Upper lobe of left lung (tissue), 6 donors: Measurements from ENCODE around the gene BIRC3. TPM values are rescaled to one million over a fixed set of nuclear protein-coding genes. Genes with fewer than 3 reads are reported as not detected.

Experiments
- ATAC-seq, 2 donors: fragments of 200-7000 bp; cut with Tn5 transposase; one replicate each; pipeline ENCODE4 v1.9.1; 2022; ENCODE audit warnings: mild to moderate bottlenecking in 2 of 2, moderate library complexity in 2 of 2; ENCODE audit not compliant: low FRiP score in 2 of 2
- DNase-seq, 2 donors: peaks; one replicate each; pipeline ENCODE4 v3.0.0-alpha.2; 2019 to 2020
- H3K27ac ChIP-seq, 4 donors: fragments of 200-600 bp; sonication (generic); one replicate each; pipeline ENCODE4 v1.5.1; 2016 to 2019
- H3K27me3 ChIP-seq, 4 donors: fragments of 200-600 bp; sonication (generic); one replicate each; pipeline ENCODE4 v1.5.1; 2017 to 2019
- H3K36me3 ChIP-seq, 4 donors: fragments of 200-600 bp; sonication (generic); one replicate each; pipeline ENCODE4 v1.5.1; 2016 to 2019
- H3K4me1 ChIP-seq, 4 donors: fragments of 200-600 bp; sonication (generic); one replicate each; pipeline ENCODE4 v1.5.1; 2018 to 2019
- H3K4me3 ChIP-seq, 4 donors: fragments of 200-600 bp; sonication (generic); one replicate each; pipeline ENCODE4 v1.5.1; 2017 to 2019; ENCODE audit warnings: mild to moderate bottlenecking in 2 of 4, moderate library complexity in 1 of 4
- H3K9me3 ChIP-seq, 4 donors: fragments of 200-600 bp; sonication (generic); one replicate each; pipeline ENCODE4 v1.5.1; 2018 to 2019
- CTCF ChIP-seq, 6 experiments: fragments of 450-650 bp in 4 of 6; fragments of 200-600 bp in 2 of 6; sonication (generic) in 2 of 6; IDR thresholded peaks; one replicate each; pipeline ENCODE4 v1.5.1; 2016 to 2019; ENCODE audit warnings: antibody characterized with exemption in 6 of 6
- EP300 ChIP-seq, 4 donors: sonication (generic); formaldehyde crosslinking; IDR thresholded peaks; one replicate each; pipeline ENCODE4 v1.5.1; 2017; ENCODE audit warnings: antibody characterized with exemption in 4 of 4, control low read depth in 2 of 4
- POLR2A ChIP-seq, 4 donors: fragments of 450-650 bp; IDR thresholded peaks; one replicate each; pipeline ENCODE4 v1.5.1; 2016 to 2017; ENCODE audit warnings: antibody characterized with exemption in 4 of 4, mild to moderate bottlenecking in 2 of 4
- POLR2AphosphoS5 ChIP-seq, 2 donors: sonication (generic); formaldehyde crosslinking; IDR thresholded peaks; one replicate each; pipeline ENCODE4 v1.5.1; 2017; ENCODE audit warnings: antibody characterized with exemption in 2 of 2
- WGBS, 2 donors: methylation state at CpG; one replicate each; pipeline ENCODE4 v1.1.5; 2017 to 2018; 5-methylcytosine and 5-hydroxymethylcytosine counted together
- total RNA-seq, 6 donors: library from RNA; depleted of rRNA in 4 of 6; stranded (reverse); fragments of >200 nt in 4 of 6; gene quantifications; one replicate each; pipeline versions ENCODE4 v1.1.0 to v1.2.1, GENCODE V29; 2016 to 2021
- donor health status: DM: no; HTN: no; CAD: no; lungs with moderate emphysema.
- donor health status: DM: no; HTN: yes; CAD: no; lungs with severe emphysema.

BIRC3 gene
- total RNA-seq, result 10 to 100 TPM in 5 of 6 donors, 1 to 10 TPM in 1; 8.8 to 39.5 (median 19.1) TPM

DNA sequence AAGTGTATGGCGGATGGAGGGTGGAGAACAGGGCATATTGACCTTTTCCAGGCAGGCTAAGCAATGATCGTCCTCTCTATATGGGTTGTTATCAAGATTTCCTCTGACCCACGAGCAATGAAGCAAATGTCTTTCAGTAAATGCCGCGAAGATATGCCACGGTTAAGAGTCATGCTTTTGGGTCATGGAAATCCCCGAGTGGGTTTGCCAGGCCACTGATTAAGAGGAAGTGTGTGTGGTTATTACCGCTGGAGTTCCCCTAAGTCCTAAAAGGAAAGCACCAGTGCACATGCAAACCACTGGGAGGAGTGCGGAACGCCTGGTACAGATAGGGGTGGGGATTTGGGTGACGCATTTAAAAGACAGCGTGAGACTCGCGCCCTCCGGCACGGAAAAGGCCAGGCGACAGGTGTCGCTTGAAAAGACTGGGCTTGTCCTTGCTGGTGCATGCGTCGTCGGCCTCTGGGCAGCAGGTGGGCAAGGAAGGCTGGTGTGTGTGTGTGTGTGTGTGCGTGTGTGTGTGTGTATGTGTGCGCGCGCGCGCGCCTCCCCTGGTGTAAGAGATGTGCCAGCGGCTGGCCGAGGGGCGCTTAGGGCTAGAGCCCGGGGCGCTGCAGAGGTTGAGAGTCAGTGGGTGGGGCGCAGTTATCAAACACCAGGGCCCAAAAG is at the start of gene BIRC3:
TSS of gene BIRC3 (plus strand) at position 386 of the 669 bp plus-strand sequence. CDS start 7,026 bp downstream, outside the sequence.
- no peaks in the 10 kb centered on the region for H3K36me3 ChIP-seq
- peaks cover 15 to 56% (median 38%) of the 10 kb centered on the region in 4 donors for H3K4me1 ChIP-seq
- peak; percentile 6 to 82 (median 55) for TF ChIP-seq CTCF (IDR thresholded peaks at IDR 0.05)
- TF ChIP-seq POLR2AphosphoS5 (IDR thresholded peaks at IDR 0.05), result peak; percentile 94 to 97
- TF ChIP-seq POLR2A (IDR thresholded peaks at IDR 0.05), result peak in 3 of 4 donors; percentile 77 to 89 (median 79)
- TF ChIP-seq EP300 (IDR thresholded peaks at IDR 0.05), result peak in 3 of 4 donors; percentile 77 to 97 (median 94)
- peak within 1 kb of the TSS; percentile 5 to 68 (median 53) for H3K4me3 ChIP-seq
- WGBS, 2 donors, result 0 to 1% methylated on average over 31 to 32 of the region's 34 CpGs
- no peaks in the 10 kb centered on the region for H3K9me3 ChIP-seq
- peak within 1 kb of the TSS; percentile 80 to 92 (median 84) for H3K27ac ChIP-seq
- H3K27me3 ChIP-seq, result no peaks in the 10 kb centered on the region
- DNase-seq, result peak; percentile 94 to 96
- ATAC-seq, result peak; percentile 97

DNA sequence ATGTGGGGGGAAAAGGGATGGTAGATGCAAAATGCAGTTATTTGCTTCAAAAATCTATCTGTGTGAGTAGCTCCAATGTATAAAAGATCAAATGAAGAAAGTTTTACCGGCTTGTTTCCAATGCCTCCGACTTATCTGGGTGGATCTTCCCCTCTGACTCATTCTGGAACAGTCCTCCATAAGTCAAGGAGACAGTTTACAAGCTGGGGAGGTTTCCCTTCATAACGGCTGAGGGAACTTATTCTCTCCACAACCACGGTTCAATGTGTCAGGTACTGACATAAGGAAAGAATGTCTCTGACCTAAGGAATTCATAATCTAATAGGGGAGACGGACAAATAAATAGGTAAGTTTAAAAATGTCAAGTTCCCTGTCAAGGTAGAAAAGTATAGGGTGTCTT is 49.7 kb upstream of the BIRC3 start:
- Histone ChIP-seq H3K4me1 (peaks cover 0 to 13% (median 5%) of the 10 kb centered on the region in 4 donors), H3K27me3 (peaks cover 0 to 8% (median 0%) of the 10 kb centered on the region in 4 donors), H3K36me3 (no peaks in the 10 kb centered on the region), H3K4me3 (peak overlapping the region in 1 of 4 donors; percentile 46), H3K9me3 (no peaks in the 10 kb centered on the region), H3K27ac (peak overlapping the region in 3 of 4 donors; percentile 24 to 62 (median 50))
- TF ChIP-seq POLR2AphosphoS5 (IDR thresholded peaks at IDR 0.05), result no peak
- no peak for TF ChIP-seq POLR2A (IDR thresholded peaks at IDR 0.05)
- TF ChIP-seq EP300 (IDR thresholded peaks at IDR 0.05), result no peak
- ATAC-seq, result peak in 1 of 2 donors; percentile 69
- 49 to 57% methylated on average over 5 of the region's 5 CpGs for WGBS, 2 donors
- DNase-seq, result no peak

DNA sequence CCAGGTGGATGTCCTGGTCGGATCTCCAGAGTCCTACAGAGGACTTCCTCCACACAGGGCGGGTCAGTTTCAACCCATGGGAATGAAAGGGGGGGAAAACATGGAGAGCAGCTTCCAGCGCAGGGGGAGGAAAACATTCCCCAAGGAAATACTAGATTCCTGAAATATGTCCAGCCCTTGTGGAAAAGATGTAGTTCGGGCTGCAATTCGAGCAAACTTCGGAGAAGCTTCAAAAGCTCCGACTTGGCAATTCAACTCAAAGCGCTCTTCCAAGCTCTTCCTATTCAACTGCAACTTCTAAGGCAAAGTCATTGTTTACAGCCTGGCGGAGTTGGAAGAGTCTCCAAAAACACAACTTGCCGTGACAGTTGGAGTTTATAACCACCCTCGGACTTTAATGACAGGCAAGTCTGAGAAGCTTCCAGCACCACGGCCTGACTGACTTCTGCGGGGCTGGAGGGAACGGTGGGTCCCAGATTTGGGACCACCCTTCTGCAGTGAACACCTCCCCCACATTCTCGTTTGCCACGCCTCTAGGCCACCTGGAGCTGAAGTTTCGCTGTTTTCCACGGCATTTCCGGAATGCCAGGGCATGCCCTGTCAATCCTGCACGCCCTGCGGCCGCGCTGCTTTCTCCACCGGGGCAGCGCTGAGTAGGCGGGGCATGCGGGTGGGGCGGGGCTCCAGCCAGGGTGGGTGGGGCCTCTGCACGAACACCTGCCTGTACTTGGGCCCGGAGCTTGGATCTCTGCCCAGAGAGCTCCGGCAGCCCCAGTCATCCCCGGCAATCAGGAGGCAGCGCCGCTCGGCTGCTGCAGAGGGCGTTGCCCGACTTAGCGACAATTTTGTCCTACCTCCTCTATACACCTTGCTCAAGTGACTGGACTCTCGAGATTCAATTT is 49.0 kb upstream of the BIRC3 start:
- Histone ChIP-seq H3K4me1 (peaks cover 0 to 13% (median 5%) of the 10 kb centered on the region in 4 donors), H3K27me3 (peaks cover 0 to 8% (median 0%) of the 10 kb centered on the region in 4 donors), H3K9me3 (no peaks in the 10 kb centered on the region), H3K27ac (peak overlapping the region; percentile 2 to 62 (median 37)), H3K4me3 (peak overlapping the region; percentile 10 to 51 (median 38)), H3K36me3 (no peaks in the 10 kb centered on the region)
- 25 to 31% methylated on average over 23 to 39 of the region's 39 CpGs for WGBS, 2 donors
- peak; percentile 94 to 95 for DNase-seq
- ATAC-seq, result peak; percentile 88 to 96
- TF ChIP-seq EP300 (IDR thresholded peaks at IDR 0.05) (no peak), POLR2AphosphoS5 (IDR thresholded peaks at IDR 0.05) (peak in 1 of 2 donors; percentile 33), CTCF (IDR thresholded peaks at IDR 0.05) (peak in 3 of 6 experiments; percentile 45 to 68 (median 51)), POLR2A (IDR thresholded peaks at IDR 0.05) (peak in 1 of 4 donors; percentile 23)

DNA sequence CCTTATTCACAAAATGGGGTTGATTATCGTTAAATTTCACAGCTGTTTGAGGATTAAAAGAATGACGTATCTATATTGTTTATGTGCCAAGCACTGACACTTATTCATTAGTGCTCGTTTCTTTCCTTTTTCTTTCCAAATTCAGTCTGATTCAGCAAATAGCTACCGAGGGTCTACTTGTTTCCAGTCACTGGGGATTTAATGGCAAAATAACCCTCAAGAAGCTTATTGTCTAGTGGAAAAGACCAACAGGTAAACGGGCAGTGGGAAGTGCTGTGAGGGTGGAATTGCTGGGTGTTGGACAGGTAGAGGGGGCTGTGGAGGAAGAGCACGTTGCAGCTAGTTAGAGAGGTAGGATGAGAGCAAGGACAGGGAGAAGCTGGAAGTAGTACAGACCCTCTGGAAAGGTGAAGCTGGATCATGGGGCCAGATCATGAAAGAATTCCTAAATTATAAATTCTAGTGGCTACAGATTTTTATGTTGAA is 48.3 kb upstream of the BIRC3 start:
- Histone ChIP-seq H3K4me3 (peak overlapping the region in 3 of 4 donors; percentile 31 to 51 (median 46)), H3K27me3 (peaks cover 0 to 8% (median 0%) of the 10 kb centered on the region in 4 donors), H3K36me3 (no peaks in the 10 kb centered on the region), H3K9me3 (no peaks in the 10 kb centered on the region), H3K27ac (peak overlapping the region in 2 of 4 donors; percentile 9 to 24), H3K4me1 (peaks cover 0 to 13% (median 5%) of the 10 kb centered on the region in 4 donors)
- WGBS, 2 donors, result 13 to 16% methylated on average over 6 of the region's 6 CpGs
- no peak for ATAC-seq
- DNase-seq, result no peak
- TF ChIP-seq EP300 (IDR thresholded peaks at IDR 0.05) (no peak), CTCF (IDR thresholded peaks at IDR 0.05) (no peak), POLR2AphosphoS5 (IDR thresholded peaks at IDR 0.05) (no peak)
